Upper lobe of left lung (tissue), 6 donors: ENCODE measurements around the gene PSG6. TPM values are rescaled to one million over a fixed set of nuclear protein-coding genes. Genes with fewer than 3 reads are reported as not detected.
"Not testable (repeated sequence)": the region's sequence is repeated elsewhere in the genome, so short reads cannot be mapped to it uniquely, and the experiment has no call there.

Experiments
- ATAC-seq, 2 donors: fragments of 200-7000 bp; cut with Tn5 transposase; one replicate each; pipeline ENCODE4 v1.9.1; 2022; ENCODE audit warnings: mild to moderate bottlenecking in 2 of 2, moderate library complexity in 2 of 2; ENCODE audit not compliant: low FRiP score in 2 of 2
- DNase-seq, 2 donors: peaks; one replicate each; pipeline ENCODE4 v3.0.0-alpha.2; 2019 to 2020
- H3K27ac ChIP-seq, 4 donors: fragments of 200-600 bp; sonication (generic); one replicate each; pipeline ENCODE4 v1.5.1; 2016 to 2019
- H3K27me3 ChIP-seq, 4 donors: fragments of 200-600 bp; sonication (generic); one replicate each; pipeline ENCODE4 v1.5.1; 2017 to 2019
- H3K36me3 ChIP-seq, 4 donors: fragments of 200-600 bp; sonication (generic); one replicate each; pipeline ENCODE4 v1.5.1; 2016 to 2019
- H3K4me1 ChIP-seq, 4 donors: fragments of 200-600 bp; sonication (generic); one replicate each; pipeline ENCODE4 v1.5.1; 2018 to 2019
- H3K4me3 ChIP-seq, 4 donors: fragments of 200-600 bp; sonication (generic); one replicate each; pipeline ENCODE4 v1.5.1; 2017 to 2019; ENCODE audit warnings: mild to moderate bottlenecking in 2 of 4, moderate library complexity in 1 of 4
- H3K9me3 ChIP-seq, 4 donors: fragments of 200-600 bp; sonication (generic); one replicate each; pipeline ENCODE4 v1.5.1; 2018 to 2019
- EP300 ChIP-seq, 4 donors: sonication (generic); formaldehyde crosslinking; IDR thresholded peaks; one replicate each; pipeline ENCODE4 v1.5.1; 2017; ENCODE audit warnings: antibody characterized with exemption in 4 of 4, control low read depth in 2 of 4
- POLR2A ChIP-seq, 4 donors: fragments of 450-650 bp; IDR thresholded peaks; one replicate each; pipeline ENCODE4 v1.5.1; 2016 to 2017; ENCODE audit warnings: antibody characterized with exemption in 4 of 4, mild to moderate bottlenecking in 2 of 4
- POLR2AphosphoS5 ChIP-seq, 2 donors: sonication (generic); formaldehyde crosslinking; IDR thresholded peaks; one replicate each; pipeline ENCODE4 v1.5.1; 2017; ENCODE audit warnings: antibody characterized with exemption in 2 of 2
- WGBS, 2 donors: methylation state at CpG; one replicate each; pipeline ENCODE4 v1.1.5; 2017 to 2018; 5-methylcytosine and 5-hydroxymethylcytosine counted together
- total RNA-seq, 6 donors: library from RNA; depleted of rRNA in 4 of 6; stranded (reverse); fragments of >200 nt in 4 of 6; gene quantifications; one replicate each; pipeline versions ENCODE4 v1.1.0 to v1.2.1, GENCODE V29; 2016 to 2021
- TF ChIP-seq, protein P1 (sequence below), 6 experiments: fragments of 450-650 bp in 4 of 6; fragments of 200-600 bp in 2 of 6; sonication (generic) in 2 of 6; IDR thresholded peaks; one replicate each; pipeline ENCODE4 v1.5.1; 2016 to 2019; ENCODE audit warnings: antibody characterized with exemption in 6 of 6
- donor health status: DM: no; HTN: no; CAD: no; lungs with moderate emphysema.
- donor health status: DM: no; HTN: yes; CAD: no; lungs with severe emphysema.

PSG6 gene
- not detected for total RNA-seq

DNA sequence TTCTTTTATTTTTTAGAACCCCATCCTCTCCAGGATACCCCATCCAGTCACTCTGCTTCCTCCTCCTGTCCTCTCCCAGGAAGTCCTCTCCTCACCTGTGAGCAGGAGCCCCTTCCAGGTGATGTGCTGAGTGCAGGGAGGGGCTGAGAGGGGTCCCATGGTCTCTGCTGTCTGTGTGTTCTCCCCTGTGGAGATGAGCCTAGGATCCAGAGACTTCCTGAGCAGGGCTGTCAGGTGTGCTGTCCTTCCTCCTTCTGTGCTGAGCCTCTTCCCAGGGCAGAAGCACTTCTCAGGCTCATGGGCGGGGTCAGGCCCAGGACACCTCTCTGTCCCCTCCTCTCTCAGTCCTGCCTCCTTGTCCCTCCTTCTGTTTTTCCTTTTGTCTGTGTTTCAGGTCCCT is at the start of gene PSG6:
Gene PSG6, minus strand, starts transcription at position 261 of the 400 bp plus-strand sequence. Its CDS starts 102 bp downstream, at position 159.
- 56 to 79% methylated on average over 1 of the region's 1 CpG for WGBS, 2 donors
- not testable (repeated sequence) for H3K4me3 ChIP-seq, H3K36me3 ChIP-seq, H3K27ac ChIP-seq, H3K9me3 ChIP-seq, DNase-seq, H3K4me1 ChIP-seq, H3K27me3 ChIP-seq, ATAC-seq

DNA sequence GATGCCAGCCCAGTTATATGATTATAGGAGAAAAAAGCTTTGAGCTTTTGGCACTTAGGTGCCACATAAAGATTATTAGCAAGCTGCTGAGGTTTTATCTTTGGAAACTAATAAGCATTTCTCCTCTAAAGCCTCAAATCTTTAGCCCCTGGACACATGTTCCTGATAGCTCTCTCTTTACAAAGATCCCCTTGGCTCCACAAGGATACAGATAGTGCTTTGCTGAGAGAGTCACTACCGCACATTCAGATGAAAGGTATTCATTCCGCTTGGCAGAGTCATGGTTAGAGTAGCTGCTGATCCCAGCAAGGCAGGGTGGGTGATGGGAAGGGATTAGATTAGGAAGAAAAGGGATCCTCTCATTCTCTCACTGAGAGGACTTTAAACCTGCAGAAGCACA is 47.5 kb upstream of the PSG6 start:
- Histone ChIP-seq H3K4me3 (no peak overlapping the region), H3K27me3 (no peaks in the 10 kb centered on the region), H3K36me3 (no peaks in the 10 kb centered on the region), H3K9me3 (no peaks in the 10 kb centered on the region), H3K4me1 (no peaks in the 10 kb centered on the region), H3K27ac (no peak overlapping the region)
- ATAC-seq (no peak), DNase-seq (no peak)
- TF ChIP-seq, protein P1, sequence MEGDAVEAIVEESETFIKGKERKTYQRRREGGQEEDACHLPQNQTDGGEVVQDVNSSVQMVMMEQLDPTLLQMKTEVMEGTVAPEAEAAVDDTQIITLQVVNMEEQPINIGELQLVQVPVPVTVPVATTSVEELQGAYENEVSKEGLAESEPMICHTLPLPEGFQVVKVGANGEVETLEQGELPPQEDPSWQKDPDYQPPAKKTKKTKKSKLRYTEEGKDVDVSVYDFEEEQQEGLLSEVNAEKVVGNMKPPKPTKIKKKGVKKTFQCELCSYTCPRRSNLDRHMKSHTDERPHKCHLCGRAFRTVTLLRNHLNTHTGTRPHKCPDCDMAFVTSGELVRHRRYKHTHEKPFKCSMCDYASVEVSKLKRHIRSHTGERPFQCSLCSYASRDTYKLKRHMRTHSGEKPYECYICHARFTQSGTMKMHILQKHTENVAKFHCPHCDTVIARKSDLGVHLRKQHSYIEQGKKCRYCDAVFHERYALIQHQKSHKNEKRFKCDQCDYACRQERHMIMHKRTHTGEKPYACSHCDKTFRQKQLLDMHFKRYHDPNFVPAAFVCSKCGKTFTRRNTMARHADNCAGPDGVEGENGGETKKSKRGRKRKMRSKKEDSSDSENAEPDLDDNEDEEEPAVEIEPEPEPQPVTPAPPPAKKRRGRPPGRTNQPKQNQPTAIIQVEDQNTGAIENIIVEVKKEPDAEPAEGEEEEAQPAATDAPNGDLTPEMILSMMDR (IDR thresholded peaks at IDR 0.05), result no peak
- TF ChIP-seq POLR2AphosphoS5 (IDR thresholded peaks at IDR 0.05) (no peak), EP300 (IDR thresholded peaks at IDR 0.05) (no peak), POLR2A (IDR thresholded peaks at IDR 0.05) (no peak)
- 85% methylated on average over 2 of the region's 2 CpGs for WGBS, 2 donors

DNA sequence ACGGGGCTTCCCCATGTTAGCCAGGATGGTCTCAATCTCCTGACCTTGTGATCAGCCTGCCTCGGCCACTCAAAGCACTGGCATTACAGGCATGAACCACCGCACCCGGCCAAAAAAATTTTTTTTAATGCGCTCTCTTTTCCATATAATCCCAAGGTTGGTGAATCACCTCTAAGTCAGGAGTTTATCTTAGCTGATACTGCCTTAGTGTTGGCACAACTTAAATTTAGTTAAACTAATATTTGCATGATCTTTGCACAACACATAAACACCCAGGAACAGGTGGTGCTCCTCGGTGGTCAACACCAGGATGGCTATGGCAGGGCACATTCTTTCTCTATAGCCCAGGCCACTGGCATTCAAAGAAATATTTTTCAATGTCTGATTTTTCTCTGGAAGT is 43.4 kb upstream of the PSG6 start:
- 87 to 88% methylated on average over 6 of the region's 6 CpGs for WGBS, 2 donors
- DNase-seq (no peak), ATAC-seq (no peak)
- Histone ChIP-seq H3K9me3 (no peaks in the 10 kb centered on the region), H3K36me3 (no peaks in the 10 kb centered on the region), H3K4me1 (no peaks in the 10 kb centered on the region), H3K4me3 (no peak overlapping the region), H3K27ac (no peak overlapping the region), H3K27me3 (no peaks in the 10 kb centered on the region)
- TF ChIP-seq EP300 (IDR thresholded peaks at IDR 0.05), result no peak
- TF ChIP-seq POLR2AphosphoS5 (IDR thresholded peaks at IDR 0.05), result no peak
- TF ChIP-seq, protein P1 (IDR thresholded peaks at IDR 0.05), result no peak
- TF ChIP-seq POLR2A (IDR thresholded peaks at IDR 0.05), result no peak

DNA sequence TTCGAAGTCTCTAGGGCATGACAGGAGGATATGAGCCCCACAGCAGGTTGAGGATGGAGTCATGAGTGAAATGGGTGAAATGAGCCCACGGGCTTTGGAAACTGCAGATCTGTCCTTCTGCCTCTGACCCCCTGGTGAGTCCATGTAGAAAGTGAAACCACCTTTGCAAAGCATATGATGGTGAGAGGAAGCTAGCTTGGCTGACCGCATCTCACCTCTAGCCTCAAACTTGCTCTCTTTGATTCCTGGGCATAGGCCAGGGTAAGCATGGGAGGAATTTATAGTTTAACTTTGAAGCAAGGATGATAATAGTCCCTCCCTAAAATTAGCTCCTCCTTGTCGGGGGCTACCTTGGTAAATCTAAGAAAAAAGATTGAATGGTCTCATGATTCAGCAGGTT is 34.4 kb upstream of the PSG6 start:
- H3K4me1 ChIP-seq, DNase-seq, H3K4me3 ChIP-seq, H3K27me3 ChIP-seq, H3K27ac ChIP-seq, H3K36me3 ChIP-seq, H3K9me3 ChIP-seq, ATAC-seq: not testable (repeated sequence)
- 72 to 76% methylated on average over 4 of the region's 4 CpGs for WGBS, 2 donors

DNA sequence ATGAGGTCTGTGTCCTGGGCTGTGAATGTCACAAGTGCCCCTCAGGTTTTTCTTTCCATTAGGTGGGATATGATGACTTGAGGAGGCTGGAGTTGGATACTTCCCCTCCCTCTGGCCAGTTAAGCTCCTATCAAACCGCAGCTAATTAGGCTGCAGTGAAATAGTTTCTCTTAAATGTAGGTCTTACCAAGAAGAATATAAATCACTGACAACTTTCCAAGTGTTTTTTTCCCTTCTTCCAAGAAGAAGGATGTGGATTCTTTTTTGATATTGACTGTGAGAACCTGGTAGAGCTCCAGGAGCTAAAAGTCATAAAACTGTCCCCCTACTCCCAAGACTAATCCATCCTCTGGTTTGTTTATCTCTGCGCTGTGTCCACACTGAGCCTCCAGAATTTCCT is 33.8 kb upstream of the PSG6 start:
- H3K4me3 ChIP-seq, DNase-seq, H3K27ac ChIP-seq, H3K27me3 ChIP-seq, H3K36me3 ChIP-seq, ATAC-seq, H3K9me3 ChIP-seq, H3K4me1 ChIP-seq: not testable (repeated sequence)
- 55 to 69% methylated on average over 2 of the region's 2 CpGs for WGBS, 2 donors

DNA sequence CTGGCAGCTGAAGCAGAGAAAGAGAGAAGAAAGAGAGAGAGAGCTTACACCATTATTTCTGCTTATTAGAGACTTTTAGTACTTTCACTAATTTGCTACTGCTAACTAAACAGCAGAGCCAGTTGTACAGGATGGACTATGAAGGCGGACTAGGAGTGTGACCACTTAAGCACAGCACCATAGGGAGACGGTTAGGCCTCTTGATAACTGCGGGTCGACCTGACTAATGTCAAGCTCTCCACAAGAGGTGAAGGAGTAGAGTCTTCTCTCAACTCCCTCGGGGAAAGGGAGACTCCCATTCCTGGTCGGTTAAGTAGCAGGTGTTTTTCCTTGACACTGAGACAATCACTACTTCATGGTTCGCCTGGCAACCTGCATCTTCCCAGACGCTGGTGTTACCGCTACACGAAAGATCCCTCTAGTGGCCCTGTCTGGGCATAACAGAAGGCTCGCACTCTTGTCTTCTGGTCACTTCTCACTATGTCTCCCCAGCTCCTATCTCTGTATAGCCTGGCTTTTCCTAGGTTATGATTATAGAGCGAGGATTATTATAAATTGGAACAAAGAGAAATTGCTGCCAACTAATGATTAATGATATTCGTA is 24.6 kb upstream of the PSG6 start:
- no peak for TF ChIP-seq EP300 (IDR thresholded peaks at IDR 0.05)
- TF ChIP-seq, protein P1 (IDR thresholded peaks at IDR 0.05), result peak in 1 of 6 experiments; percentile 15
- no peak for TF ChIP-seq POLR2AphosphoS5 (IDR thresholded peaks at IDR 0.05)
- no peak for TF ChIP-seq POLR2A (IDR thresholded peaks at IDR 0.05)
- Histone ChIP-seq H3K27ac (no peak overlapping the region), H3K4me1 (no peaks in the 10 kb centered on the region), H3K36me3 (no peaks in the 10 kb centered on the region), H3K4me3 (no peak overlapping the region), H3K9me3 (no peaks in the 10 kb centered on the region), H3K27me3 (no peaks in the 10 kb centered on the region)
- DNase-seq, result no peak
- no peak for ATAC-seq
- WGBS, 2 donors, result 36 to 40% methylated on average over 13 of the region's 13 CpGs

DNA sequence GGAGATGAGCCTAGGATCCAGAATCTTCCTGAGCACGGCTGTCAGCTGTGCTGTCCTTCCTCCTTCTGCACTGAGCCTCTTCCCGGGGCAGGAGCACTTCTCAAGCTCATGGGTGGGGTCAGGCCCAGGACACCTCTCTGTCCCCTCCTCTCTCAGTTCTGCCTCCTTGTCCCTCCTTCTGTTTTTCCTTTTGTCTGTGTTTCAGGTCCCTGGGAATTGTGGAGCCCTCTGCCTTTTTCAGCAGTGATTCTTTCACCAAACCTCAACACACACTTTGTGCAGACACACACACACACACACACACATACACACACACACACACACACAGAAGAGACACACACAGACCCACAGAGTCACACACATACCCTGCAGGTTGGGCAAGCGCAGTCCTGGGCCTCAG is 19.4 kb upstream of the PSG6 start, which contains the start of gene PSG7:
Gene PSG7, minus strand, starts transcription at position 101 of the 400 bp plus-strand sequence. CDS start 131 bp downstream, outside the sequence.
- peak in 1 of 2 donors; percentile 10 for DNase-seq
- not testable (repeated sequence) for ATAC-seq, H3K9me3 ChIP-seq, H3K27ac ChIP-seq, H3K4me3 ChIP-seq, H3K27me3 ChIP-seq, H3K36me3 ChIP-seq, H3K4me1 ChIP-seq
- WGBS, 2 donors, result 55 to 68% methylated on average over 3 of the region's 3 CpGs

DNA sequence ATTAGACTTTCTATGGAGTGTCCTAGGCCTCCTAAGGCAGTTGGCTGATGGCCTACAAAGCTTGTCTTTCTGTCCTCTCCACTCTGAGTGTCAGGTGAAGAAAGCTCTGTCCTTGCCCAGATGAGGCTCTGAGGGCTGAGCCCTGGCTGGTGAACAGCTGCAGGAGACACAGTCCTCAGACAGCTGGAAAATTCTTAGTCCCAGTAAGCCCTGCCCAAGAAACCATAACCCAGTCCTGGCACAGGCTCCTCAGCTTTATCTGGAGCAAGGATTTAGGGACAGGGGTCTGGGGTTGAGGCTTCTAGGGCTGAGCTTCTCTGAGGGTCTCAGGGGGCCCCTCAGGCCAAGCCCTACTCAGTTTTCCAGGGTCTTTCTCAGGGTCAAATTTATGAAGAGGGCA is 17.0 kb upstream of the PSG6 start:
- not testable (repeated sequence) for H3K4me1 ChIP-seq, H3K36me3 ChIP-seq, DNase-seq, H3K27me3 ChIP-seq, H3K4me3 ChIP-seq, H3K9me3 ChIP-seq, H3K27ac ChIP-seq, ATAC-seq

DNA sequence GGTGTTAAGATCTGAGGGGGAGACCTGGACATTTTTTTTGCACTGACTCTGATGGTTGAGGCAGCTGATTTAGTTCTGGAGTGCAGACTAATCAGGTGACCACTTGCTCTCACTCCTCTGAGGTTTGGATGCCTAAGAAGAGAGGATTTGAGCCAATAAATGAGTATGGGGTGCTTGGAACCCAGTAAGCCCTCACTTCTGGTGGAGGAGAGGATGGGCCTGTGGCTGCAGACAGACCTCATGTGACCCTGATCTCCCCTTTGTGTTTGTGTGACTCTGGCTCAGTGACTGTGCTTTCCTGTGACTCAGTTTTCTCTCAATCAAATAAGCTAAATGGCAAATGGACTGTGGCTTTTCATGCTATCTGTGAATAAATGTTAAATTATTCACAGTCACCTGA is 16.5 kb upstream of the PSG6 start:
- H3K4me1 ChIP-seq, H3K27ac ChIP-seq, ATAC-seq, H3K36me3 ChIP-seq, DNase-seq, H3K4me3 ChIP-seq, H3K9me3 ChIP-seq, H3K27me3 ChIP-seq: not testable (repeated sequence)

DNA sequence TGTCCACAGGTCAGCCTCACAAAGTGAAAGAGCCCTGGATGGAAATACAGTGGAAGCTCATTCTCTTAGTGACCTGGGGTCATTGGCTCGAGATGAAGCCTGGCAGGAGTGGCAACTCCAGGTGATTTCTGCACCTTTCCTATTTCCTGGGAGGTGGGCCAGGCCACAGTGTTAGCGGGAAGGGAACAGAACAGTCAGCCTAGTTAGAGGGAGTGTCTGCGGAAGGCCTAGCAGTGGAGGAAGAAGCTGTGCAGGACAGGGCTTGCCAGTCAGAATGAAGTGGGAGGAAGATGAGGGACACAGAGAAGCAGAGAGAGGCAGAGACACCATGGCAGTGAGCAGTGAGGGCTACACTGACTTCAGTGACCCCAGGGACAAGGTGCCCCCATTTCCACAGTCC is 15.7 kb upstream of the PSG6 start:
- H3K4me1 ChIP-seq, H3K36me3 ChIP-seq, H3K9me3 ChIP-seq, H3K4me3 ChIP-seq, DNase-seq, H3K27me3 ChIP-seq, H3K27ac ChIP-seq, ATAC-seq: not testable (repeated sequence)
- WGBS, 2 donors, result 77 to 78% methylated on average over 3 of the region's 3 CpGs
